Right renal pelvis (tissue), 4 donors: ENCODE data around the gene PRM2. TPM values are rescaled to one million over a fixed set of nuclear protein-coding genes. Genes with fewer than 3 reads are reported as not detected.
A peak's percentile ranks its signal among the peaks of the same experiment; 100 is the strongest.
"Not testable (repeated sequence)": the region's sequence is repeated elsewhere in the genome, so short reads cannot be mapped to it uniquely, and the experiment has no call there.

Source experiments
- DNase-seq, 4 donors: peaks; one replicate each; pipeline ENCODE4 v3.0.0-alpha.2; 2013; ENCODE audit warnings: low read depth in 4 of 4, low spot score in 3 of 4, missing footprints in 1 of 4
- polyA plus RNA-seq, 4 donors: library from polyadenylated mRNA; unstranded; fragments of 120-200 nt; gene quantifications; one replicate each; pipeline ENCODE4 v1.2.1, GENCODE V29; 2013; ENCODE audit not compliant: insufficient read length in 4 of 4

The PRM2 gene
- polyA plus RNA-seq, 4 donors = not detected

GRCh38 chr16:11290102-11290893, 14.0 kb upstream of the PRM2 start:
- DNase-seq = no peak

GRCh38 chr16:11289696-11290095, 13.4 kb upstream of the PRM2 start:
- not testable (repeated sequence) for DNase-seq

- no peak for DNase-seq
Measured at GRCh38 chr16:11289202-11289601, 12.9 kb upstream of the PRM2 start.

GRCh38 chr16:11285842-11286241, 9.6 kb upstream of the PRM2 start:
- DNase-seq = no peak

GRCh38 chr16:11283820-11284248, 7.6 kb upstream of the PRM2 start:
- no peak for DNase-seq

GRCh38 chr16:11280616-11281522, 4.6 kb upstream of the PRM2 start, which contains the start of gene PRM1:
PRM1 (minus strand) TSS chr16:11281330; CDS start chr16:11281238, 92 bp downstream.
- DNase-seq = no peak

- DNase-seq = no peak
Measured at GRCh38 chr16:11278681-11279628, 2.7 kb upstream of the PRM2 start.

GRCh38 chr16:11277607-11278337, 1.5 kb upstream of the PRM2 start:
- no peak for DNase-seq

GRCh38 chr16:11276896-11277593, 765 bp upstream of the PRM2 start:
- DNase-seq = no peak

- no peak for DNase-seq
Measured at GRCh38 chr16:11274964-11275363, 1.3 kb downstream of the PRM2 start.

- peak in 1 of 4 donors; percentile 79 for DNase-seq
Measured at GRCh38 chr16:11273721-11274324, 2.5 kb downstream of the PRM2 start.

- no peak for DNase-seq
Measured at GRCh38 chr16:11272921-11273720, 3.2 kb downstream of the PRM2 start, which contains the start of gene PRM3. PRM3 (minus strand) TSS chr16:11273629; CDS start chr16:11273595, 34 bp downstream.

GRCh38 chr16:11272484-11272883, 3.8 kb downstream of the PRM2 start:
- no peak for DNase-seq

- DNase-seq = no peak
Measured at GRCh38 chr16:11271610-11272009, 4.7 kb downstream of the PRM2 start.

- no peak for DNase-seq
Measured at GRCh38 chr16:11270602-11271162, 5.6 kb downstream of the PRM2 start.

- no peak for DNase-seq
Measured at GRCh38 chr16:11268921-11269375, 7.3 kb downstream of the PRM2 start, which contains the start of gene TNP2. TNP2 (minus strand) TSS chr16:11269325; CDS start chr16:11269262, 63 bp downstream.

- DNase-seq = no peak
Measured at GRCh38 chr16:11265124-11265523, 11.2 kb downstream of the PRM2 start.
